Measurements from ENCODE around the gene MTUS2.

DNA sequence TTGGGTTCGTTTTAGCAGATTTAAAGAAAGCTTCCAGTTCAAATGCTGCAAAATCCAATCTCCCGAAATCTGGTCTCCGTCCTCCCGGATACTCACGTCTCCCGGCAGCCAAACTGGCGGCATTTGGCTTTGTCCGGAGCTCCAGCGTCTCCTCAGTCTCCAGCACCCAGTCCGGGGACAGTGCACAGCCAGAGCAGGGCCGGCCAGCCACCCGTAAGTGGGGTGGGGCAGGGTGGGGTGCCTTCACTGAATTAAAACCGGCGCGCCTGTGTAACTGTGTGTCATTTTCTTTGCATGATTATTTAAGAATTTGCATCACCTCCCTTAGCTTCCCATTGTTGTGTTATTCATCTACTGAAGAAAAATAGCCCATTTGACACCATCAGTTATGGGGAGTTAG, 280.6 kb downstream of the MTUS2 start:
- TF ChIP-seq CTCF (IDR thresholded peaks at IDR 0.05; ENCODE audit: poor library complexity) (no peak), EZH2 (IDR thresholded peaks at IDR 0.05; ENCODE audit: borderline replicate concordance) (no peak), EZH2phosphoT487 (IDR thresholded peaks at IDR 0.05; ENCODE audit: low read depth, severe bottlenecking, unreplicated experiment) (no peak)

Measured in hepatocyte (in vitro differentiated cells).